Measurements from ENCODE around the gene MBD5. TPM values are rescaled to one million over a fixed set of nuclear protein-coding genes. Genes with fewer than 3 reads are reported as not detected.

The MBD5 gene
- total and polyA plus RNA-seq, 4 donors, result 5.7 to 140 (median 21.2) TPM

DNA sequence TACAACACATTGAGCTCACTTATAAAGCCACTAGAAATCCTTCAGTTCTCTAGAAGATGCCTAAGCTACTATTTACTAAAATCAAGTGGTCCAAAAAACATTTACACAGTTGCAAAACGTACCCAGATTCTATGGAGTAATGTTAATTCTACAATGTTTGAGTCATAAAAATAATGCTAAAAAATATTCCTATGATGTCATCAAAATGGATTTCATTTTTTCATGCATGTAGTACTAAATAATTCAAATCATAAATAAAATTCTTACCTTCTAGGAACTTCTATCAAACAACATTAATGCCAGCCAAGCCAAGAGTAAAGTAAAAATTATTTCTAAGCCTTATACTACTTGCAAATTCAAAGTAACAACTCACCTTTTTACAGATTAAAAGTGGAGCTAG is 454.7 kb downstream of the MBD5 start:
- H3K9me3 ChIP-seq (ENCODE audit: control insufficient read depth in 4 of 4, insufficient read depth in 3 of 4, low read length in 3 of 4), result no peaks in the 10 kb centered on the region
- ATAC-seq (ENCODE audit: insufficient read depth, low FRiP score) (no peak), DNase-seq (no peak)
- H3K36me3 ChIP-seq (ENCODE audit: control insufficient read depth in 4 of 4, insufficient read depth in 4 of 4, low read length in 4 of 4), result no peaks in the 10 kb centered on the region
- 72 to 76% methylated on average over 1 of the region's 1 CpG for WGBS, 2 donors
- no peaks in the 10 kb centered on the region for H3K27me3 ChIP-seq (ENCODE audit: control insufficient read depth in 3 of 3, insufficient read depth in 3 of 3, low read length in 2 of 3)
- no peaks in the 10 kb centered on the region for H3K4me1 ChIP-seq (ENCODE audit: control insufficient read depth in 5 of 5, insufficient read depth in 5 of 5, low read length in 5 of 5)
- TF ChIP-seq, protein P1, sequence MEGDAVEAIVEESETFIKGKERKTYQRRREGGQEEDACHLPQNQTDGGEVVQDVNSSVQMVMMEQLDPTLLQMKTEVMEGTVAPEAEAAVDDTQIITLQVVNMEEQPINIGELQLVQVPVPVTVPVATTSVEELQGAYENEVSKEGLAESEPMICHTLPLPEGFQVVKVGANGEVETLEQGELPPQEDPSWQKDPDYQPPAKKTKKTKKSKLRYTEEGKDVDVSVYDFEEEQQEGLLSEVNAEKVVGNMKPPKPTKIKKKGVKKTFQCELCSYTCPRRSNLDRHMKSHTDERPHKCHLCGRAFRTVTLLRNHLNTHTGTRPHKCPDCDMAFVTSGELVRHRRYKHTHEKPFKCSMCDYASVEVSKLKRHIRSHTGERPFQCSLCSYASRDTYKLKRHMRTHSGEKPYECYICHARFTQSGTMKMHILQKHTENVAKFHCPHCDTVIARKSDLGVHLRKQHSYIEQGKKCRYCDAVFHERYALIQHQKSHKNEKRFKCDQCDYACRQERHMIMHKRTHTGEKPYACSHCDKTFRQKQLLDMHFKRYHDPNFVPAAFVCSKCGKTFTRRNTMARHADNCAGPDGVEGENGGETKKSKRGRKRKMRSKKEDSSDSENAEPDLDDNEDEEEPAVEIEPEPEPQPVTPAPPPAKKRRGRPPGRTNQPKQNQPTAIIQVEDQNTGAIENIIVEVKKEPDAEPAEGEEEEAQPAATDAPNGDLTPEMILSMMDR (IDR thresholded peaks at IDR 0.05; ENCODE audit: control extremely low read depth, extremely low read depth), result no peak
- no peak overlapping the region for H3K27ac ChIP-seq (ENCODE audit: low read depth in 1 of 2, low read length in 1 of 2)
- no peak overlapping the region for H3K4me3 ChIP-seq
- H3K9ac ChIP-seq (ENCODE audit: insufficient read depth in 1 of 2, low read length in 2 of 2), result no peak overlapping the region

DNA sequence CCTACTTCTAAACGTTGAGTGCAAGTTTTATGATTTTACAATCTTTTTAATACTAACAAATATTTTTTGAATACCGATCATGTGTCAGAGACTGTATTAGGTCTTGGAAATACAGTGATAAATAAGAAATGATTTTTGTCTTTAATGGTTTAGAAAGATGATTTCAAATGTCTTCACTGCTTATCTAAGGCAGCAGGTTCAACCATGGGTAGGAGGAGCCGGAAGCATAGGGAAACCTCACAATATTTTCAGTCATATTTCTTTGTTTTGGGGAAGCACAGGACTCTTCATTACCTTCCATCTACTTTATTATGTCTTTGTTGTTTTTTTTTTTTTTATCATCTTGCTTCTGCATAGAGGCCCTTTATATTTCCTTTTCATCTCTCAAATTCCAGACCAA is 458.5 kb downstream of the MBD5 start:
- H3K27me3 ChIP-seq (ENCODE audit: control insufficient read depth in 3 of 3, insufficient read depth in 3 of 3, low read length in 2 of 3), result no peaks in the 10 kb centered on the region
- ATAC-seq (ENCODE audit: insufficient read depth, low FRiP score), result no peak
- H3K27ac ChIP-seq (ENCODE audit: low read depth in 1 of 2, low read length in 1 of 2), result no peak overlapping the region
- TF ChIP-seq, protein P1 (IDR thresholded peaks at IDR 0.05; ENCODE audit: control extremely low read depth, extremely low read depth), result no peak
- peaks cover 0 to 5% (median 0%) of the 10 kb centered on the region in 4 donors for H3K36me3 ChIP-seq (ENCODE audit: control insufficient read depth in 4 of 4, insufficient read depth in 4 of 4, low read length in 4 of 4)
- H3K9me3 ChIP-seq (ENCODE audit: control insufficient read depth in 4 of 4, insufficient read depth in 3 of 4, low read length in 3 of 4), result no peaks in the 10 kb centered on the region
- H3K4me1 ChIP-seq (ENCODE audit: control insufficient read depth in 5 of 5, insufficient read depth in 5 of 5, low read length in 5 of 5), result no peaks in the 10 kb centered on the region
- no peak overlapping the region for H3K9ac ChIP-seq (ENCODE audit: insufficient read depth in 1 of 2, low read length in 2 of 2)
- H3K4me3 ChIP-seq, result no peak overlapping the region
- 82 to 89% methylated on average over 3 of the region's 3 CpGs for WGBS, 2 donors
- DNase-seq, result no peak

DNA sequence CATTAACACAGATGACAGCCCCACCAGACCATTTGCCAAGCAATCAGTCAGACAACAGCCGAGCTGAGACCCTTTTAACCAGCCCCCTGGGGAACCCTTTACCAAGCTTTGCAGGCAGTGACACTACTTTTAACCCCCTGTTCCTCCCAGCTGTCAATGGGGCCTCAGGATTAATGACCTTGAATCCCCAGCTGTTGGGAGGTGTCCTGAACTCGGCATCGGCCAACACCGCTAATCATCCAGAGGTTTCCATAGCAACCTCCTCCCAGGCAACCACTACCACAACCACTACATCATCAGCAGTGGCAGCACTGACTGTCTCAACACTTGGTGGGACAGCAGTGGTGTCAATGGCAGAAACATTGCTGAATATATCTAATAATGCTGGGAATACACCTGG is 462.8 kb downstream of the MBD5 start:
- Histone ChIP-seq H3K9me3 (ENCODE audit: control insufficient read depth in 4 of 4, insufficient read depth in 3 of 4, low read length in 3 of 4) (no peaks in the 10 kb centered on the region), H3K27ac (ENCODE audit: low read depth in 1 of 2, low read length in 1 of 2) (no peak overlapping the region), H3K9ac (ENCODE audit: insufficient read depth in 1 of 2, low read length in 2 of 2) (no peak overlapping the region), H3K4me1 (ENCODE audit: control insufficient read depth in 5 of 5, insufficient read depth in 5 of 5, low read length in 5 of 5) (no peaks in the 10 kb centered on the region), H3K36me3 (ENCODE audit: control insufficient read depth in 4 of 4, insufficient read depth in 4 of 4, low read length in 4 of 4) (peaks cover 0 to 5% (median 2%) of the 10 kb centered on the region in 4 donors), H3K4me3 (no peak overlapping the region), H3K27me3 (ENCODE audit: control insufficient read depth in 3 of 3, insufficient read depth in 3 of 3, low read length in 2 of 3) (no peaks in the 10 kb centered on the region)
- 67 to 76% methylated on average over 4 of the region's 4 CpGs for WGBS, 2 donors
- no peak for ATAC-seq (ENCODE audit: insufficient read depth, low FRiP score)
- TF ChIP-seq, protein P1 (IDR thresholded peaks at IDR 0.05; ENCODE audit: control extremely low read depth, extremely low read depth), result no peak
- peak; percentile 15 to 31 (median 15) for DNase-seq

DNA sequence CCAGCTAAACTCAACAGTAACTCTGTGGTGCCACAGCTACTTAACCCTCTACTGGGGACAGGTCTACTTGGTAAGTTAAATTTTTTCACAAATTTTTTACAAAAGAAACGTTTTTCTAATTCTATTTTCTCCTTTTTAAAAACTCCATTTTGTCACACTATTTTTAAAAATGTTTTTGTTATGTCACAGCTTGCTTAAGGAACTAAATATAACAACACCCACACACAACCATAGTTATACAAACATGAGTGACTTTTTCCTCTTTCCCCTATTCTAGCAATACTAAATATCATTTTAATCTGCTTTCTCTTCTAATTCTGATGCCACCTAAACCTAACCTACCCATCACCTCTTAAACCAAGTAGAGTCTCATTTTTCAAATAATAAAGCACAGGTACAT is 463.2 kb downstream of the MBD5 start:
- DNase-seq (no peak), ATAC-seq (ENCODE audit: insufficient read depth, low FRiP score) (no peak)
- TF ChIP-seq, protein P1 (IDR thresholded peaks at IDR 0.05; ENCODE audit: control extremely low read depth, extremely low read depth), result no peak
- H3K36me3 ChIP-seq (ENCODE audit: control insufficient read depth in 4 of 4, insufficient read depth in 4 of 4, low read length in 4 of 4), result peaks cover 0 to 5% (median 2%) of the 10 kb centered on the region in 4 donors
- H3K27me3 ChIP-seq (ENCODE audit: control insufficient read depth in 3 of 3, insufficient read depth in 3 of 3, low read length in 2 of 3), result no peaks in the 10 kb centered on the region
- H3K27ac ChIP-seq (ENCODE audit: low read depth in 1 of 2, low read length in 1 of 2), result no peak overlapping the region
- no peaks in the 10 kb centered on the region for H3K4me1 ChIP-seq (ENCODE audit: control insufficient read depth in 5 of 5, insufficient read depth in 5 of 5, low read length in 5 of 5)
- H3K4me3 ChIP-seq, result no peak overlapping the region
- no peak overlapping the region for H3K9ac ChIP-seq (ENCODE audit: insufficient read depth in 1 of 2, low read length in 2 of 2)
- WGBS, 2 donors, result 58 to 73% methylated on average over 1 of the region's 1 CpG
- H3K9me3 ChIP-seq (ENCODE audit: control insufficient read depth in 4 of 4, insufficient read depth in 3 of 4, low read length in 3 of 4), result no peaks in the 10 kb centered on the region
